ENCODE results near the gene ACVRL1.
"Not testable (repeated sequence)": the region's sequence is repeated elsewhere in the genome, so short reads cannot be mapped to it uniquely, and the experiment has no call there.

ACVRL1 gene

DNA sequence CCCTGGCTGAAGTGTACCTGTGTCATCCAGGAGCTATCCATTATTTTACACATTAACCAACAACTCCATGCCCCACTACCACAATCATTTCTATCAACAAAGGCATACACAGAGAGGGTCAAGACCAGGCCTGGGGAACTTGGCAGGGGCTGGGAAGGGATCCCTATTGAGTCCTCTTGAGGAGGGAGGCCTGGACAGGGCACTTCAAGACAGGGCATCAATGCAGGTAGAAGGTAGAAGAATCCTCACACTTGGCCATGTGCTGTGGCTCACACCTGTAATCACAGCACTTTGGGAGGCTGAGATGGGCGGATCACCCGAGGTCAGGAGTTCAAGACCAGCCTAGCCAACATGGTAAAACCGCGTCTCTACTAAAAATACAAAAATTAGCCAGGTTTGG lies 32.8 kb upstream of the ACVRL1 start:
- no peak for DNase-seq

DNA sequence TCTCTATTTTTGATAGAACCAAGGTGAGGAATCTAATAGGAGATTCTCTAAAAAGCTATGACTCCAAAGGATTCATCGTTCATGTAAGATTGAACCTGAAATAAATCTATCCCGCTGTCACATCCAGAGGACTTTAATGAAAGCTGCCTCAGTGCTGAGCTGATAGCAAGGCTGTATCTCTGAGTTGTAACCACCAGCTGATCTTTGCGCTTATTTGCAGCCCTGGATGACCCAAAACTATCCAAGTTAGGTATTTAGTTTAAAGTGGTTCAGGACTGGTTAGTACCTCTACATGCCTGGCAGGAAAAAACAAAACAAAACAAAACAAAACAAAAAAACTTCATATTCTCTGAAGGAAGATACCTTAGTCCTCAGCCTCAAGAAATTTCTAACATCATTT lies 28.2 kb upstream of the ACVRL1 start:
- no peak for DNase-seq

DNA sequence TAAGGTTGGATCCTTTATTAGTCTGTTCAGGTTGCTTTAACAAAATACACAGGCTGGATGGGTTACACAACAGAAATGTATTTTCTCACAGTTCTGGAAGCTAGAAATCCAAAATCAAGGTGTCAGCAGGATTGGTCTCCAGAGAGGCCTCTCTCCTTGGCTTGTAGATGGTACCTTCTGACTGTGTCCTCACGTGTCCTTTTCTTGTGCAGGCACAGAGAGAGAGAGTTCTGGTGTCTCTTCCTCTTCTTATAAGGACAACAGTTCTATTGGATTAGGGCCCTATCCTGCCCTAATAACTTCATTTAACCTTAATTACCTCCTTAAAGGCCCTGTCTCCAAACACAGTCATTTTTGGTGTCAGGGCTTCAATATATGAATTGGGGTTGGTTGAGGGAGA lies 24.0 kb upstream of the ACVRL1 start:
- no peak for DNase-seq

DNA sequence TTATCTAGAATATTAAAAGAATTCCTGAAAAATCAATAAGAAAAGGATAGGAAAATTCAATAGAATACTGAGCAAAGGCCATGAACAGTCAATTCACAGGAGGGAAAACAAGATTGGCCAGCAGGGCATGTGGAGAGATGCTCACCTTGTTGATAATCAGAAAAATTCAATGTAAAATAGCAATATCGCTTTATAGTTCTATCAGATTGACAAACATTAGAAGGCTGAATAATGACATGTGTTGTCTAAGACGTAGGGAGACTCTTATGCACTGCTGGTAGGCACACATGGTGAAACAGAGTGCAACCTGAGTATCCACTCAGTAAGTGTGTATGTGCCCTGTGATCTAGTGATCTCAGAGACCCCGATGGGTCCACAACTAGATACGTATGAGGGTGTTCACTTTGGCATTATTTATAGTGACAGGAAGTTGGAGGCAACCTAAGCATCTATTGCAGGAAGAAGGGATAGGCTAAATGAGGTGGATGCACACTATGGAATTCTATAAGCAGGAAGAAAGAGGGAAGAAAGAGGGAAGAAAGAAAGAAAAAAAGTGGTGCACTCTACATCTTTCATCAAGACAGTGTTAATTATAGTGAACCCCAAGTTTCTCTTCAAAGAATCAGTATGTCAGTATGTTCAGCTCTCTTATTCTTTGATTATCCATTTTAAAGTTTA lies 23.2 kb upstream of the ACVRL1 start:
- no peak for DNase-seq

DNA sequence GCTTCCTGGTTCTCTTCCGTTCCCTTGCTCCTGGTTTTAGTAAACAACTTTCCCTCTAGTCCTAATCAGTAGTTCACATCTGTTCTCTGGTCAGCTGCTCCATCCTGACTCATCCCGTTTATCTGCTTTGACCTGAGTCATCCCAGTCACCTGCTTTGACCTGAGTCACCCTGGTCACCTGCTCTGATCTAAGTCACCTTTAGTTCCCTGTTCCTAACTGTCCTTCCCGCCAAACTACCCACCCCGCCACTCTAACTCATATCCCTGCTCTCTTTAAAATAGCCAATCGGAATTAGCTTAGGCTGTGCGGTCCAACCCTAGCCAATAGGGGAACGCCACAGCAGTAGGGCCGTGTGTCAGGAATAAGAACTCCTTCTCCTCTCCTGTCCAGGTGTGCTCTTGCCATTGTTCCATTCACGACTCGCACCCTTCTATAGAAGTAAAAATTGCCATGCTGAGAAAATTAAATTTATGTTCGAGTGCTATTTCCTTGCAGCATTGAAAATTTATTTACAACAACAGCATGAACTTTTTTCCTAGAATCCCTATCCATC lies 22.6 kb upstream of the ACVRL1 start:
- no peak for DNase-seq

DNA sequence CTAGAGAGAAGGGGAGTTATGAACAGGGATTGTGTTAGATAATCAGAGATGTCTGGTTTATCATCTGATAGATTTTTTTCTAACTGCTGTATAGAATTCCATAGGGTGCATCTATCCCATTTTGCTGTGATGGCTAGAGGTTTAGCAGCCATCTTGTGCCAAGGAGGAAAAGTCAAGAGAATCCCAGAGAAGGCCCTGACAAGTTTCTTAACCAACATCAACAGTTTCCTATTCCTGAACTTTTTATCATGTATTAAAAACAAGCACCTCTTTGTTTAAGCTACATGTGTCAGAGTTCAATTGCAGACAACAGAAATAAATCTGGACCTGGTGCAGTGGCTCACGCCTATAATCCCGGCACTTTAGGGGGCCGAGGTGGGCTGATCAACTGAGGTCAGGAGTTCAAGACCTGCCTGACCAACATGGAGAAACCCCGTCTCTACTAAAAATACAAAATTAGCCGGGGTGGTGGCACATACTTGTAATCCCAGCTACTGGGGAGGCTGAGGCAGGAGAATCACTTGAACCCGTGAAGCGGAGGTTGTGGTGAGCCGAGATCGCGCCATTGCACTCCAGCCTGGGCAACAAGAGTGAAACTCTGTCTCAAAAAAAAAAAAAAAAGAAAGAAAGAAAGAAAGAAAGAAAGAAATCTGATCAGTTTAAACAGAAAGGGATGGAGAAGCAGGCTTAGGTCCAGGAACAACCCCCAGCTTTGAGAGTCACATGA lies 21.8 kb upstream of the ACVRL1 start:
- not testable (repeated sequence) for DNase-seq

DNA sequence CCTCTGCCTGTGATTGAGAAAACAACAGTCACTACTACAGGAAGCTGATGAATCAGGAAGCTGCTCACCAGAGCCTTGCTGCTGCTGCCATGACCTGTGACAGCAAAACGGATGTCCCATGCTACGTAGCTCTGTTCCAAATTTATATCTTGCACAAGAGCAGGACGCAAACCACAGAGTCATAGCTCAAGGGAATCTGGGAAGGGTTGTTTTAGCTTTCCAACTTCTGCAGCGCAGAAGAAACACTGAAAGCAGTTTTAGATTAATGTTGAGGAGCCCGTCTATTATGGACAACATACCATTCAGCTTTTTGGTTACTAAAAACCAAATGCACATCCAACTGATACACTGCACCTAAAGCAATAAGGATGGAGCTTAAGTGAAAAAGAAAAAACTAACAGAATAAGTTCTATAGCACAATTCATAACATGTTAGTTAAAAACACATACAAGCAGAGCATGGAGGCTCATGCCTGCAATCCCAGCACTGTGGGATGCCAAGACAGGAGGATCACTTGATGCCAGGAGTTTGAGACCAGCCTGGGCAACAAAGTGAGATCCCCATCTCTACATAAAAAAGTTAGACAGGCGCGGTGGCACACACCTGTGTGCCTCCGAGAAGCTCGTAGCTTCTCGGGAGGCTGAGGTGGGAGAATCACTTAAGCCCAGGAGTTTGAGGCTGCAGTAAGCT lies 21.1 kb upstream of the ACVRL1 start:
- DNase-seq: no peak

DNA sequence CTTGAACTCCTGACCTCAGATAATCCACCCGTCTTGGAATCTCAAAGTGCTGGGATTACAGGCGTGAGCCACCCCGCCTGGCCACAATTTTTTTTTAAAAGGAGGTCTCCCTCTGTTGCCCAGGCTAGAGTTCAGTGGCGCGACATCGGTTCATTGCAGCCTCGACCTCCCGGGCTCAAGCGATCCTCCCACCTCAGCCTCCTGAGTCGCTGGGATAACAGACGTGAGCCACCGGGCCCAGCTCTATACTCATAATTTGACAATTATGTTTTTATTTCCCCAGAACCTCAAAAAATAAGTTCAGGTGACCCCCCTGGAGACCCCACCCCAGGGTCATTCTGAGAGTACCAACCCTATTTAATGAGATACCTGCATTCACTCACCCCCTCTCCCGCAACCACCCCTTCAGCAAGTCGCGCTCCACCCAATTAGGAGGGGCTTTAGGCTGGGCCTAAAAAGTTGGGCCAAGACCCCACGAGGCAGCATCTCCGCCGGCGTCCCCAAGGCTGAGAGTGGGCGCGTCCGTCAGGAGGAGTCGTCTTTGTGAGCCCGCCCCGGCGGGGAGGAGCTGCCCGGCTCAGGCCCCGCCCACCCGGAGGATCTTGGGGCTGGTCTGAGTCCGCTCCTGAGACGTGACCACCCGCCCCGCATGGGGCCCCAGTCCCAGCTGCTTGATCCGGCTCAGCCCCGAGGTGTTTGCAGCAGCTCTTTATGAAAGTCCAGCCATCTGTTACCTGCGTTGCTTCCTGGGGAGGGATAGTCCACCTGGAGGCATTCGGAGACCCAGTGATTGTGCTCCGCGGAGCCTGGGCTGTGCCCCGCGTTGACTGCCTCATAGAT lies 19.6 kb upstream of the ACVRL1 start, which contains the start of gene ANKRD33:
Gene ANKRD33, plus strand, starts transcription at position 628 of the 840 bp plus-strand sequence. Its CDS starts 84 bp downstream, at position 712.
- DNase-seq: no peak

DNA sequence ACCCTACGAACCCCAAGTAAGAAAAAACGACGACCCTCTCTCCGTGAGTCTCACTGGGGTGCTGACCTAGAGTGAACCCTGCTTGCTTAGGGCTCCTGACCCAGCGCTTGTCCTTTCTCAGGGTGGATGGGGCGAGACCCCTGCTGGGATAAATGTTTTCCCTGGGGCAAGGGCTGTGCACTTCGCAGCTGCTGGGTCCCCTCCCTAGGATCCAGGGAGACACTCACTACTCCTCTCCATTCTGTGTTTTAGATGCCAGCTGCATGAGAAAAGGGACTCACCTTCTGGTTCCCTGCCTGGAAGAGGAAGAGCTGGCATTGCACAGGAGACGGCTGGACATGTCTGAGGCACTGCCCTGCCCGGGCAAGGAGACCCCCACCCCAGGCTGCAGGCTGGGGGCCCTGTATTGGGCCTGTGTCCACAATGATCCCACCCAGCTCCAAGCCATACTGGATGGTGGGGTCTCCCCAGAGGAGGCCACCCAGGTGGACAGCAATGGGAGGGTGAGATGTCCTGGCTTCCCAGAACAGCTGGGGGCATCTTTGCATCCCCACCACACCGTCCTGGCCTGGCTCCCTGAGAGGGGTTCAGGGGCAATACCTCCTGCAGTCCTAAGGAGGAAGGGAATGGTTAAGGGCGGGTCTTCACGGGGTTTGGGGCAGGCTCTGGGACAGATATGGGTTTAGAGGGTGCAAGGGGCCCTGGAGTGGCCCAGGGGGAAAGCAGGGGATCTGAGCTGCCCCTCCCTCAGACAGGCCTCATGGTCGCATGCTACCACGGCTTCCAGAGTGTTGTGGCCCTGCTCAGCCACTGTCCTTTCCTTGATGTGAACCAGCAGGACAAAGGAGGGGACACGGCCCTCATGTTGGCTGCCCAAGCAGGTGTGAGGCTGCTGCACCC lies 18.7 kb upstream of the ACVRL1 start:
- no peak for DNase-seq

DNA sequence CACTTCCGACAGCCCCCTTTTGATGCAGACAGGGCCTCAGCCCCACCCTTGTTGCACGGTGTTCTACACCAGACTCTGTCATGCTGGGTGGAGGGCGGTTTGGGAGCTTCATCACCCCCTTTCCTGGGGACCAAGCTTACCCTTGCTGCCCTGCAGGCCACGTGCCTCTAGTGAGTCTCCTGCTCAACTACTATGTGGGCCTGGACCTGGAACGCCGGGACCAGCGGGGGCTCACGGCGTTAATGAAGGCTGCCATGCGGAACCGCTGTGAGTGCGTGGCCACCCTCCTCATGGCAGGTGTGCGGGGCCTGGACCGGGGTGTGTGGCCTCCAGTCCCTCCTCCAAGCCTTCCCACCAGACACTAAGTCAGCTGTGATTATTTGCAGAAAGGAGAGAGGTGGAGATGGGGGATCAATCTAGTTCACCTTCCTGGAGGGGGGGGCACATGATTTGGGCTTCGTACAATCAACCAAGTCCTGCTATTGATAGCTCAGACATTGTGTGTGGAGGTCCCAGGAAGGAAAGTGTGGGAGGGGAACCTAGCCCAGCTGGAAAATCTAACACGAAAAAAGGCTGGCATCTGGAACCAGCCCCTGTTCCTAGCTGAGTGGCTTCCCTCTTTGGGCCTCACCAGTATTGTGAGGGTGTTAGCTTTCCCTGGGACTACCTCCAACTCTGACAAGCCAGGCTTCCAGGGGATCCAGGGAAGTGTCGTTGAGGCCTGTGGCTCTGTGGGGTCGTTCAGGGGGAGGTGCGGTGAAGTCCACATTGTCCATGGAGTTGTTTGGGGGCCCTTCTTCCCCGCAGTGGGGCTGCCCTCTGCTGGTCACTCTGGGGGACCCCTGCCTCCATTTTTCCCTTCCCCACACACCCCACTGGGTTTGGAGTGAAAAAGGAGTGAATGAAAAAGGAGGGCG lies 17.8 kb upstream of the ACVRL1 start:
- DNase-seq: no peak

DNA sequence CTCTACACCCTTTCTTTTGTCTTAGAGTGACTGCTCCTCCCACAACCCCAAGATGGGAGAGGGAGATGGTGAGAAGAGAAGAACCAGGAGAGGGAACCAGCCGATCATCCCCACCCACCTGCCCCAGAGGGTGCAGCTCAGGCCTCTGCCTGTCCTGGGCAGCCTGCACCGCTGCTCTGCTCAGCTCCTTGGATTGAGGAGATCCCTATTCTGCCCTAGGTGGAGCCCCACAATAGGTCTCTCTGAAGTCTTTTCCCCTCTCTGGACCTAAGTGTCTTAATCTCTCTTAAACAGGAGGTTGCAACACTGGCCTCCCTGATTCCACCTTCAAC lies 17.2 kb upstream of the ACVRL1 start:
- no peak for DNase-seq

DNA sequence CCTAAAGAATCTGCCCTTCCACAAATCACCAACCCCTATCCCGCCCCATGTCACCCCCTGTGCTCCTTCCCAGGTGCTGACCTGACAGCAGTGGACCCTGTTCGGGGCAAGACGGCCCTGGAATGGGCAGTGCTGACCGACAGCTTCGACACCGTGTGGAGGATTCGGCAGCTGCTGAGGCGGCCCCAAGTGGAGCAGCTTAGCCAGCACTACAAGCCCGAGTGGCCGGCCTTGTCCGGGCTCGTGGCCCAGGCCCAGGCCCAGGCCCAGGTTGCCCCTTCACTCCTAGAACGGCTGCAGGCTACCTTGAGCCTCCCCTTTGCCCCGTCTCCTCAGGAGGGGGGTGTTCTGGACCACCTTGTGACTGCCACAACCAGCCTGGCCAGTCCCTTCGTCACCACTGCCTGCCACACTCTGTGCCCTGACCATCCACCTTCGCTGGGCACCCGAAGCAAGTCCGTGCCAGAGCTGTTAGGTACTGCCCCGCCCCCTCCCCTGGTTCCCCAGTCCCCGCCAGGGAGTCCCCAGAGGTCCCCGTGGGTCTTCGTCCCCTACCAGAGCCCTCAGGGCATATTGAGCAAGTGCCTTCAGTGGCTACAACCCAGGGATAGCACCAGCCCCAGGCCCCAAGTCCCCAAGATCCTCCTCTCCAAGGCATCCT lies 16.7 kb upstream of the ACVRL1 start:
- no peak for DNase-seq

DNA sequence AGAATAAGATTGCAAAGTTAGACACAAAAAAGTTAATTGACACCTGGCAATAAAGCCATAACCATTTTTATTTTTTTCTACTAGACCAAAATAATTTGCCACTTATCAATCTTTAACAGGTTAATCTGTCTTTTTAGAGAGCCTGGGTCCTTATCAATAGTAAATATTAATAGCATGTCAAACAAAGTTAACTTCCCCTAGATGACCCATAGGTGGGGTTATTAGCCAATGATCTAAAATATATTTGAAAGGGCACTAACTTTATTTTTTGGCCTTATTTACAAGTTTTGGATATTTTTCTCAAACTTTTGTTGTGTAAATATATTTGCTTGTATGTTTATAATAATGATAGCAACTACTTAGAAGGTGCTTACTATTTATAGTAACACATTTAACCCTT lies 15.5 kb upstream of the ACVRL1 start:
- DNase-seq: no peak

DNA sequence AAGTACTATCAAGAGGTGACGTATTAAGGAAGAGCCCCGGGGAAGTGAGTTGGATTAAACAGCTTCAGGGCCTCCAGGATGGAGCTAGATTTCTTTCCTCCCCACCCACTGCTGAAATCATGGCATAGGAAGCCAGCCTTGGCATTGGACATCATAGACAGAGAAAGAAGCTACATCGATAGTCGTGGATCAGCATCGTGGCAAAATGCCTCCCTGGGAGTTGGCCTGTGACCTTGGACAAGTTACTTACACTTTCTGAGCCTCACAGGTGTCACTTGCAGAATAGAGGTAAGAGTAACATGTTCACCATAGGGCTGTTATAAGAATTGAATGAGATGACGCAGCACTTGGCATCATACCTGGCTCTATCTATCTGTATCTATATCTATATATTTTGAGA lies 13.5 kb upstream of the ACVRL1 start:
- no peak for DNase-seq

DNA sequence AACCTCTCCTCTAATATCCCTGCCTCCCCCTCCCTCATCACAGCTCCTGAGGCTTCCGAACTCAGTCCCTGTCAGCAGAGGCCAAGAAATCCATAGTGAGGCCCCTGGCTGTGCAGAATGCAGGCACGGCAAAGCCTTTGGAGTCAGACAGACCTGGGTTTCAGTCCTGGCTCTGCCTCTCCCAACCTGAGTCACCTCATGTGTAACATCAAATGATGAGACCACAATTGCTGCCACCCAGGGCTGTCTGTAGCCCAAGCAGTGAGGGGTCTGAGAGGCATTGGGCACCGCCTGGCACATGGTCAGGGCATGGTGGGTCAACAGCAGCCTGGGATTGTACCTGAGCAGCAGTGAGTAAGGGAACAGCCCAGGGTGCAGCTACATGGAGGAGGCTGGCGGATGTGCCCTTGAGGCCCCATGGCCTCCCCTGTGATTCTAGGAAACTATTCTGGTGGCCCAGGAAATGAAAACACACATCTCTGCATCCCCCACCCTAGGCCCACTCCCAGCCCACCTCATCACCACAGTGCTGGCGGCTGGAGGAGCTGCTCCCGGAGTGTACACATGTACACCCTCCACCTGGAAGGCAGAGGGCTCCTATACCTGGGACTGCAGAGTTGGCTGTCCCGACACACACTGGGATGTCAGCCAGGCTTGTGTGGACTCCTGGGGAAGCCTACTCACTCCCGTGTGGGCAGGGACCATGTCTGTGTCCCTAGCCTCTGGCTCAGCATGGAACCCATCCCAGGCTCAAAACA lies 11.7 kb upstream of the ACVRL1 start:
- no peak for DNase-seq

DNA sequence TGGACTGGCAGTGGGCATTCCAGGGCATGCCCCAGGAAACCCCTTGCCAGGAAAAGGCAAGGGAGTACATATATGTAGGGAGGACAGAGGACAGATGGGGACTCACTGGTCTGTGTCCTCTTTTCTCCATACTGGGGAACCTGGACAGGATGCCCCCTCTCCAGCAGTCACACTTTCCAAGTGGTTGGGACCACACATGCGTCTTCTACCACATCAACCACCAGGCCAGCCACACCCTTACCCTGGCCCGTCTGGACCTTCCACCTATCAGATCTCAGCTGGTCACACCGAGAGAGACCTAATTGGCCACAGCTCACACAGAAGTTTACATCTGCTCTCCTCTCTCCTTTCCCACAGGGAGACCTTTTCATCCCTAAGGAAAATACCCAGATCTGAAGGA lies 11.1 kb upstream of the ACVRL1 start:
- no peak for DNase-seq

DNA sequence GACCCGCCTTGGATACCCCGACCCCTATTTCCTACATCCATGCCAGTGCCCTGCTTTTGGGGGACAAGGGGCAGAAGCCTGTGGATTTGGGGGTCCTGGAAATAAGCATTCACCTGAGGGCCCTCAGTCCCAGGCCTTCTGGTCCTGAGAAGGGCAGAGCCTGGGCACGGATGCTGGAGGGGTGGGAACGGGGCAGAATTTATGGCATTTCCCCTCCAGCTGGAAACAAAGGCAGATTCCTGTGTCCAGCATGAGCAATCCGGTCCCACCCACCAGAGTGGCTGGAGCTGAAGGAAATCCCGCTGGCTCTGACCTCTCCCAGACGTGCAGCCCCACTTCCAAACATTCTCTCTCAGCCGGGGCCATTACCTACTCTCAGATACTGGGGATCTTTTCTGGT lies 10.1 kb upstream of the ACVRL1 start:
- no peak for DNase-seq

DNA sequence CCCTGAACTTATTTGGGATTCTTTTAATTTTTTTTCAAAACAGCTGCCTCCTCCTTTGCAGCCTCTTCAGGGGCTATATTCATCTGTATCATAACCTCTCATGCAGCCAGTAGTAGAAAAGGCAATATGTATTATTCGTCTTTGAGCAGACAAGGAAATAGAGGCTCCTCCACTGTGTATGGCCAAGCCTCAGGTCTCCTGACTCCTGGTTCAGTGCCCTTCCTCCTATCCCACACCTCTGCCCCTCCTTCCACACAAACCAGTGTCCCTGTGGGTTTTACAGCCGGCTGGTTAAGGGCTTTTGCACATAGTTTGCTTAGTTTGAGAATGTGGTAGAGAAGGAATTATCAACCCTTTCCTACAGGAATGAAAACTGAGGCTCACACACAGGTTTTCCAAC lies 8.8 kb upstream of the ACVRL1 start:
- DNase-seq: no peak

DNA sequence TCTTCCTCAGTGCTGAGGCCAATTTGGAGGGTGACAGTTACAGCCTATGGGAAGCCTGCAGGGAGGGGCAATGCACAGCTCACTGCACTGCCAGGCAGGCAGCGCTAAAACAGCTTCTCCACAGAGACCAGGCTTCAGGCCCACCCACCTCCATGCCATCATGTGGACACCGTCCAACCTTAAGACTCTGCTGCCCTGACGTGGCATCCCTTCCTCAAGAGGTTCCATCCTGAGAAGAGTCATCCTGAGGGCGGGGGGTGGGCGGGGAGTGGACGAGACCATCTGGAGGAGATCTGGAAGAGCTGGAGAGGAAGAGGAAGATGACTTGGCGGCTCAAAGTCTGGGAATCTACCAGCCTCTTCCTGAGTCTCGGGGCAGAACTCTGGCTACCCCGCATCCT lies 8.4 kb upstream of the ACVRL1 start:
- DNase-seq: no peak

All from cerebellar nuclear complex (tissue), 1 donor.